Stimulated activated CD4-positive, alpha-beta T cell treated with anti-CD3 and anti-CD28 coated beads, TNF-alpha, amount 100 ng/mL, for 4 hours (primary cell): Measurements from ENCODE around the gene CHPF2.

Source experiments
- DNase-seq, 3 experiments: peaks; one replicate each; pipeline ENCODE4 v3.0.0-alpha.2; 2020; ENCODE audit warnings: low read depth in 3 of 3

CHPF2 gene

DNA sequence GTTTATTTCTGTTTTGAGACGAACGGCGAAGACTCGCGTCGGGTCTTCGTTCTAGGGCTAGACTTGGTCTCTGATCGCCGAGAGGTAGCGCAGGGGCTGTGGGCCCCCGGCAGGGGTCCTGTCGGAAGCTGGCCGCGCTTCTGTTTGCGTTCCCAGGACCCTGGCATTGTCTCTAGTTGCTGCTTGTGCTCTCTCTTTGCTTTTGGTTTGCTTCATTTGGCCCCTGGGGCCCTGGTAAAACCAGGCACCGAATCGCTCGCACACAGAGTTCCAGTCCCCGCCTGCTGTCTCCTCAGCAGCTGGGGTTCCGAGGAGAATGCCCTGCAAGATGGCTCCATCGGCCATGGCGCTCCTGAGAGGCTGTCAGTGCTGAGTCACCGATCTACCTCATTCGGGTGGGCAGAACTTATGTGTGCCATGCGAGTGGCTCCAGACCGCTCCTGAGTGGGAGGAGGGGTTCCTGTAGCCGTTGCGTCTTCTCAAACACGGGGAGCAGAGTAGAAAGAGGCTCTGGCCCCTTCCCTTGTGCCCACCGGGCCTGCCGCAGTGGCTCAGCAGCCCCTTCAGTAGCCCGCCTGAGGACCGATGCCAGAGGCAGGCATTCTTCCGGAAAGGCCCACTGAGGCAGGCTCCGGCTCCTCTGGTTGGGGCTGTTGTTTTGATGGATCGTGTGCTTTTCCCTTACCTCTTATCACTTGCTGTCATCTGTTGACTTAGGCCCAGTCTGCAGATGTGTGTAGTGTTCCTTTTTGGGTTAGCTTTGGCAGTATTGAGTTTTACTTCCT lies 826 bp downstream of the CHPF2 start:
- DNase-seq: peak; percentile 54 to 62 (median 61)

DNA sequence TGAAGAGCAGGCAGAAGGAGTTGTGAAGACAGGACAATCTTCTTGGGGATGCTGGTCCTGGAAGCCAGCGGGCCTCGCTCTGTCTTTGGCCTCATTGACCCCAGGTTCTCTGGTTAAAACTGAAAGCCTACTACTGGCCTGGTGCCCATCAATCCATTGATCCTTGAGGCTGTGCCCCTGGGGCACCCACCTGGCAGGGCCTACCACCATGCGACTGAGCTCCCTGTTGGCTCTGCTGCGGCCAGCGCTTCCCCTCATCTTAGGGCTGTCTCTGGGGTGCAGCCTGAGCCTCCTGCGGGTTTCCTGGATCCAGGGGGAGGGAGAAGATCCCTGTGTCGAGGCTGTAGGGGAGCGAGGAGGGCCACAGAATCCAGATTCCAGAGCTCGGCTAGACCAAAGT lies 1.5 kb downstream of the CHPF2 start:
- no peak for DNase-seq

DNA sequence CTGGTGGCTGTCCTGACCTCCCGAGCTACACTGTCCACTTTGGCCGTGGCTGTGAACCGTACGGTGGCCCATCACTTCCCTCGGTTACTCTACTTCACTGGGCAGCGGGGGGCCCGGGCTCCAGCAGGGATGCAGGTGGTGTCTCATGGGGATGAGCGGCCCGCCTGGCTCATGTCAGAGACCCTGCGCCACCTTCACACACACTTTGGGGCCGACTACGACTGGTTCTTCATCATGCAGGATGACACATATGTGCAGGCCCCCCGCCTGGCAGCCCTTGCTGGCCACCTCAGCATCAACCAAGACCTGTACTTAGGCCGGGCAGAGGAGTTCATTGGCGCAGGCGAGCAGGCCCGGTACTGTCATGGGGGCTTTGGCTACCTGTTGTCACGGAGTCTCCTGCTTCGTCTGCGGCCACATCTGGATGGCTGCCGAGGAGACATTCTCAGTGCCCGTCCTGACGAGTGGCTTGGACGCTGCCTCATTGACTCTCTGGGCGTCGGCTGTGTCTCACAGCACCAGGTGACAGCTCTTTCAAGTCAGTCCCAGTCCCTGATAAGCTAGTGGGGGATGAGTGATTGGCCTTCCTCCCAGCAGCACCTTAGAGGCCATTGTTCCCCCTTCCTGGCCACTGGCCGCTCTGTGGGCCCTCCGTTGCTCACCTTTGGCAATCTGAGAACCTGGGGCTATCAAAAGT lies 3.0 kb downstream of the CHPF2 start:
- DNase-seq: no peak

DNA sequence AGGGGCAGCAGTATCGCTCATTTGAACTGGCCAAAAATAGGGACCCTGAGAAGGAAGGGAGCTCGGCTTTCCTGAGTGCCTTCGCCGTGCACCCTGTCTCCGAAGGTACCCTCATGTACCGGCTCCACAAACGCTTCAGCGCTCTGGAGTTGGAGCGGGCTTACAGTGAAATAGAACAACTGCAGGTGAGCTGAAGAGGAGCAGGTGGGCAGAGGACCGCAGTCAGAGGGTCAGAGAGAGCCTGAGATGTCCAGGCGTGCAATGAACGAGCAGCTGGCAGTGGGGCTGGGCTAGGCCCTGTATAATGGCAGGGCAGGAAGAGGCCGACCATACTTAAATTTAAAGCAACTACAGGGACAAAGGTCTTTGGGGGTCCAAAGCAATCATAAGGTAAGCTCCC lies 4.1 kb downstream of the CHPF2 start:
- no peak for DNase-seq

DNA sequence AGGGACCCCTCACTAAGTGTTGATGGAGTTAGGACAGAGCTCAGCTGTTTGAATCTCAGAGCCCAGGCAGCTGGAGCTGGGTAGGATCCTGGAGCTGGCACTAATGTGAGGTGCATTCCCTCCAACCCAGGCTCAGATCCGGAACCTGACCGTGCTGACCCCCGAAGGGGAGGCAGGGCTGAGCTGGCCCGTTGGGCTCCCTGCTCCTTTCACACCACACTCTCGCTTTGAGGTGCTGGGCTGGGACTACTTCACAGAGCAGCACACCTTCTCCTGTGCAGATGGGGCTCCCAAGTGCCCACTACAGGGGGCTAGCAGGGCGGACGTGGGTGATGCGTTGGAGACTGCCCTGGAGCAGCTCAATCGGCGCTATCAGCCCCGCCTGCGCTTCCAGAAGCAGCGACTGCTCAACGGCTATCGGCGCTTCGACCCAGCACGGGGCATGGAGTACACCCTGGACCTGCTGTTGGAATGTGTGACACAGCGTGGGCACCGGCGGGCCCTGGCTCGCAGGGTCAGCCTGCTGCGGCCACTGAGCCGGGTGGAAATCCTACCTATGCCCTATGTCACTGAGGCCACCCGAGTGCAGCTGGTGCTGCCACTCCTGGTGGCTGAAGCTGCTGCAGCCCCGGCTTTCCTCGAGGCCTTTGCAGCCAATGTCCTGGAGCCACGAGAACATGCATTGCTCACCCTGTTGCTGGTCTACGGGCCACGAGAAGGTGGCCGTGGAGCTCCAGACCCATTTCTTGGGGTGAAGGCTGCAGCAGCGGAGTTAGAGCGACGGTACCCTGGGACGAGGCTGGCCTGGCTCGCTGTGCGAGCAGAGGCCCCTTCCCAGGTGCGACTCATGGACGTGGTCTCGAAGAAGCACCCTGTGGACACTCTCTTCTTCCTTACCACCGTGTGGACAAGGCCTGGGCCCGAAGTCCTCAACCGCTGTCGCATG lies 5.2 kb downstream of the CHPF2 start:
- DNase-seq: no peak

DNA sequence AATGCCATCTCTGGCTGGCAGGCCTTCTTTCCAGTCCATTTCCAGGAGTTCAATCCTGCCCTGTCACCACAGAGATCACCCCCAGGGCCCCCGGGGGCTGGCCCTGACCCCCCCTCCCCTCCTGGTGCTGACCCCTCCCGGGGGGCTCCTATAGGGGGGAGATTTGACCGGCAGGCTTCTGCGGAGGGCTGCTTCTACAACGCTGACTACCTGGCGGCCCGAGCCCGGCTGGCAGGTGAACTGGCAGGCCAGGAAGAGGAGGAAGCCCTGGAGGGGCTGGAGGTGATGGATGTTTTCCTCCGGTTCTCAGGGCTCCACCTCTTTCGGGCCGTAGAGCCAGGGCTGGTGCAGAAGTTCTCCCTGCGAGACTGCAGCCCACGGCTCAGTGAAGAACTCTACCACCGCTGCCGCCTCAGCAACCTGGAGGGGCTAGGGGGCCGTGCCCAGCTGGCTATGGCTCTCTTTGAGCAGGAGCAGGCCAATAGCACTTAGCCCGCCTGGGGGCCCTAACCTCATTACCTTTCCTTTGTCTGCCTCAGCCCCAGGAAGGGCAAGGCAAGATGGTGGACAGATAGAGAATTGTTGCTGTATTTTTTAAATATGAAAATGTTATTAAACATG lies 6.0 kb downstream of the CHPF2 start:
- no peak for DNase-seq

DNA sequence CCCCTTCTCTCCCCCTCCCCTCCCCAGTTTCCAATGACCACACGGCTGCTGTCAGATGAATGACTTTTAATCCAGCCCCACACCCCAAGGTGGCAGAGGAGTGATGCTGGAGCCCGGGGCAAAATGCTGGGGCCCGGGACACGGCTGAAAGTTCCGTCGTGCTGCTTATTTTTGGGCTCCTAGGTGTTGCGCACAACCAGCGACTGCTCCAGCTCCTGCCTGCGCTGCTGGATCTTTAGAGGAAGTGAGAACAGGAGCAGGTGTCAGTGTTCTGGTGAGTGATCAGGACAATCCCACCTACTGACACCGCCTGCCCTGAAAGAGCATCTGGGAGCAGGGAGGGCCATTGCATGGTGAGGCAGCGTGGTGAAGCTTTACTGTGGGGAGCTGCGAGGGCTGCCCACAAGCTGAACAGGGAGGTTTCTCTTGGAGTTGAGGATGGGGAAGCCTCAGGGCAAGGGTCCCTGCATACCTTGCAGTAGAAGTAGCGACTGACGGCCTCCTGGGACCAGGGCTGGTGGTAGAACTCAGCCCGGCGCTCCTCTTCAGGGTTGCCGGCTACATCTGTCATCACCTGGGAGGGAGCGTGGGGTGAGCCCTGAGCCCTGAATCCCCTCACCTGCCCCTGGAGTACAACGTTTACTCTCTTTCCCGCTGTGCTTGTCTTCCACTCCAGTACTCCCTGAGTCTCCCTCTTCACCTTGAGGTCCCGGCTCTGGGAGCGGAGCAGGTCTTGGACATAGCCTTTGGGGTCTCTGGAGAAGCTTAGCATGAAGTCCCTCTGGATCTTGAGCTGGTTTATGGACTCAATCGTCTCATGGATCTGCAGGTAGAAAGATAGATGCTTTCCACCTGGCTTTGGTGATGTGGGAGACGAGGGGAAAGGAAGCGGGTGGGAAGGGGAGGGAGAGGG lies 6.9 kb downstream of the CHPF2 start:
- no peak for DNase-seq

DNA sequence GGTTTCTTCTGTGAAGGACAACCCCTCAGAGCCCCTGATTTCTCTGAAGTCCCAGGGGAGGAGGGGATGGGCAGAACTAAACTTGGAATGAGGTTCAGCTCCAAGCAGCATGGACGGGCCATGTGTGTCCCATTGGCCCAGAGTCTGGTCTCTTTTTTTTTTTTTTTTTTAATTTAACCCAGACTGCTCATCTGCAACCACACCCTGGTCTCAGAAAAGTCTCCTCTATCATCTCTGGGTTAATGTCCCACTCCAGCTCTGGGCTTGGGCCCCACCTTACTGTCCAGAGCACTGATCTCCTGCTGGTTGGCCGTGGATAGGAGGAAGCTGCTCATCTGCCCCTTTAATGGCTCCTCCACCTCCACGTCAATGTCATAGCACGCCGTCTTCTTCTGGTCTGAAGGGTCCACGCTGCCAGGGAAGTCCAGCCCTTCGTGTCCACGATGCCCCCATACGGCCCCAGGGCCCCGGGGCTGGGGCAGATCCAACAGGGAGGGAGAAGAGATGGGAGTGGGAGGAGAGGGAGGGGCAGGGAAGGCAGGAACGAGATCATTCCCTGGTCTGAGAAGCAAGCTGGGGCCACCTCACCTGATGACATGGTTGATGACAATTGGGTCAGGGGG lies 7.7 kb downstream of the CHPF2 start:
- no peak for DNase-seq

DNA sequence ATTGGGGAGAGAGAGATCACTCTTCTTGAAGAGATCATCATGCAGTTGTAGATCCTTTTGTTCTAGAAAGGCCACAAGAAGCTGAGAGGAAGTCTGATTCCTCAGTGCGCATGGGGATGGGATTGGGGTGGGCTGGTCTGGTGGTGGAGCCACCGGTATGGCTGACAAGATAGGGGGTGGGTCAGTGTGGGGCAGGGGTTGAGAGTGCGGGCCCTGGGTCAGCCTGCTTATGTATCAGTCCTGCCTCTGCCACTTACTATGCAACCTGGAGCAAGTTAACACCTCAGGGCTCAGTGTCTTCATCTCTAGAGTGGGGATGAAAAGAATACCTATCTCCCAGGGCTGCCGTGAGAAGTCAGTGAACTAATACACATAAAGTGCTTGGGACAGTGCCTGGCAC lies 8.3 kb downstream of the CHPF2 start:
- DNase-seq: no peak

DNA sequence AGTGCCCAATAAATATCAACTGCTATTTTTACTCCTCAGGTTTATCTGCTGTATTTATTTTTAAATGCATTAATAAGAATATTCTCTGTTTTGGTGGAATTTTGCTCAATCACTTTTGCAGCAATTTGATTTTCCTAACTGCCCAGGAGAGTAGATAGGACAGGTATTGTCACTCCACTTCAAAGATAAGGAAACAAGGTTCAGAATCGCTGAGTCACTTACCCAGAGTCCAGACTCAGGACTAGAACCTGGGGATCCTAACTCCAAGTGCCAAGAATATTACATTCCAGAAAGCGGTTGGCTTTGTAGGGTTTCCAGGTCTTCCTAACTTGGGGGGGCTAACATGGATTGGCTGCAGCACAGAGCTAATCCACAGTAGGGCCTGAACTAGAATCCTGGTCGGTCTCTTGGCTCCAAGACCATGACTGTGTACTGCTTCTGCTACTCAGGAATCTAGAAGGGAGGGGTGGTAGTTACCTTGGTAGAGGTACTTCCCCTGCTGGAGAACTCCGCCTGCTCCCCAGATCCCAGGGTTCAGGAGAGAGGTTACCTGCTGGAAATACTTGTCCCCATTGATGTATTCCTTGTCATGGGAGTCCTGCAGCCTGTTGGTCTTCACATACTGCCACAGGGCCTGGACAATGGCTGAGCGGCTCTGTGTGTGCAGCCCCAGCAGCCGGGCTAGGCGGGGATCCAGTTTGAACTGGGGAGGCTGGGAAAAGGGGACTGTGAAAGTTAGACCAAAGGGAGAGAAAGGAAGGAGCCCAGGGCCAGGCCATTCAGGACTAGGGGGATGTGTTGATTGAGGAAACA lies 8.9 kb downstream of the CHPF2 start:
- DNase-seq: no peak

DNA sequence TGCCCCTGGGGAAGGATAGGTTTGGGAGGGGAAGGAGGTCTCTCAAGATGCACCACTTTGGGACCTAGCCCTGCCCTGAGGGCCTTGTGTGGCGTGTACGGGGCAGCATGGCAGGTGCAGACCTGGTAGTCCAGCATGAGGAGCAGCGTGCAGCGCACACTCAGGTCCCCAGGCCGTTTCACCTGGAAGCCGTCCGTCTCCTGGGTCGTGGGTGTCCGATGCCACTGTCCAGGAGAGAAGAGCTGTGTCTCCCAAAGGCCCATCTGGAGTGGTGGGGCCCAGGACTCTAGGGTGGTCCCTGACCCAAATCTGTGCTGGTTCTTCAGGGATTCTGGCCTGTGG lies 9.4 kb downstream of the CHPF2 start:
- no peak for DNase-seq

DNA sequence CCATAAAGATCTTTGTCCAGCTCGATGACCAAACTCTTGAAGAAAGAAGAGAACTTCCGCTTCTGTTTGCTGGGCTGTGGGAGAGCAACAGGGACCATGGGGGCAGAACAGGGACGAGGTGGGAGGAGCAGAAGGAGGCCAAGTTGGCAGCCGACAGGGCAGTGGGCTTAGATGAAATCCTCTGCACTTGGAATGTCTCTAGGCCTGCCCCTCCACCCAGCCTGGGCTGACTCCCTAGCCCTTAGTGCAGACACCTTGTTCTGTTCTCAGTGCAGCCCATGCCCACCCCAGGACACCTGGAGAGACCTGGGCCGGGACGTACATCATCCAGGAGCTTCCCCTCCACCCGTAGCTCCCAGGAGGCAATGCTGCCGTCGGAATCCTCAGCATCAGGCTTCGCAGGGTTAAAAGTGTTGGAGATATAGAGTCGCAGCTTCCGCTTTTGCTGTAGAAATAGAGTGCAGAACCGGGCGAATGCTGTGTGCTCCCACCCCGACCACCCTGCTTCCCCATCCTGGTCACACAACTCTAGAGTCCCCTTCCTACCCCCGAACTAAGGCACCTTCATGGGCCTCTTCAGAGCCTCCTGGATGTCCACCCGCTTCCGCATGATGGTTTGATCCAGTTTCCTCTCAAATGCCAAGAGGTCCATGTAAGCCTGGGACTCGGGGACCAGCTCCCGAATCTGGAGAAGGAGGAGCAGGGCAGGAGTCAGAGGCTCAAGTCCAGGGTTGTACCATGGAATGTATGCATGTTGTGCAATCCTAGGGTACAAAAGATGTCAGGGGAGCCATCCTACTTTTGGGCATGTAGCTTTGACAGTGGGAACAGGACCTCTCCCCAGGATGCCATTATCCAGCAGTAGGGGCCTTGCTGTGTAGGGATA lies 10.1 kb downstream of the CHPF2 start:
- no peak for DNase-seq

DNA sequence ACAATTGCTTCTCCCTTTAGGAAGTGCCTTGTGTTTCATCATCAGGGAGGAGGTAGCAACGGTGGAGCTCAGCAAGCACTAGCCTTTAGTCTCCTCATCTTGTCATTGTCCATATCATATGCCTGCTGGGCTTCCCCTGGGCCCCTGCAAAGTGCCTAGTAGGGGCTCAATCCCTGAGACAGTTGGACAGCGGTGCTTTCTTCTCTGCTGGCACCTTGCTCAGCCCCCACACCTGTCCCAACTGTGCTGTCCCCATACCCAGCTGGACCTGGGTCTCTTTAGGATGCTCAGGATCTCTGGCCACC lies 10.7 kb downstream of the CHPF2 start:
- no peak for DNase-seq

DNA sequence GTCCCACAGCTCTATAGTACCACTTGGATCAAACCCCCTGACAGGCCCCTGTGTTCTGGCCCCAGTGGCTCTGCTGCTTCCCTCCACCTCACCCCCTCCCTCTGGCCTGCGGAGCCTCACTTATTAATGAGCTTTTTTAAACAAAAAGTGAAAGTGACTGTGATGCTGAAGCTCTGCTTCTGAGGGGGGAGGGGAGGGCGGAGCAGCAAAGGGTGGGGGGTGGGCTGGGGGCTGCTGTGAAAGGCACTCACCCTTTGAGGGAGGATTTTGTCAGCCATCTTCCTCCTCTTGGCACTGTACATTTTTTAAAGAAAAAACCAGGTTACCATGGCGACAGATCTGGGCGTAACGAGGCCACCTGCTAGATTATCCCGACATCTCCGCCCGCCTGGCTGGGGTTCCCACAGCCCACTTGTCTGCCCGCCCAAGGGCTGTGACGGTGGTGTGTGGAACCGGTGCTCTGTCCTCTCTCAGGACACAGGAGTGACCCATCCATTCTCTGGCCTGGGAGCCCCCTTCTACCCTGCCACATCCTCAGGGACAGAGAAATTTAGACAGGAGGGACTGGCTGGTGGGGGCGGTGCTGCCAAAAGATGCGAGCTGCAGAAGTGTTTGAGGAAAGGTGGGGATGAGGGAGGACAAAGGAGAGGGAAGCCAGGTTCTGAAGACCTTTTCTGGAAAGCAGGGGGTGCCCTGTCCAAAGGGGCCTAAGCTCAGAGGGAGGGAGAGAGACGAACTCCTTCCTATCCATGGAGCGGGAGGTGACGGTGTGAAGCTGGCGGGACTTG lies 11.3 kb downstream of the CHPF2 start:
- DNase-seq: no peak

DNA sequence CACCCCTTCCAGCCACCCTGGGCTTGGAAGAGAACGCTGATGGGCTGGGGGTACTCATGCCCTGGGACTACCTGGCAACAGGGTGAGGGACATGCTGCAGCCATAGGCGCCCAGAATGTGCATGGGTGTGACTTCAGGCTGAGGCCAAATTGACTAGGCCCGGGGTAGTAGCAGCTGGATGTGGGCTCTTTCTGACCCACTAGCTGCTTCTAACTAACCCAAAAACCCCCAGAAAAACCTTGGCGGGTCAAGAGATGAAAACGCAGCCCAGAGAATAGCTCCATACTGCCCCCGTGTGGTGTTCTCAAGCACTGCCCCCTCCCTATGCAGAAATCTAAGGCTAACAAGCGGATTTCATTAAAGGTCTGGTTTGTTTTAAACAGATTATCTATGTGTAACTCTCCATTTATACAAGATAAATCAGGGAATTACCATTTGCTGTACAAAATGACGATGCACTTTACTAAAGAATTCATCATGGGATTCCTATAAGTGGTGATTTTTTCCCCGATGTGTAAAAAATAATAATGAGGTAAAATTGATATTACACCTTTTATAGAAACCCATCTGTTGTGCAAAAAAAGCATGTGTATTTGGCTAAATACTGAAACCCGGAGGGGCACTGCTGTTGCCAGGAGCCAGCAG lies 12.0 kb downstream of the CHPF2 start:
- DNase-seq: no peak

DNA sequence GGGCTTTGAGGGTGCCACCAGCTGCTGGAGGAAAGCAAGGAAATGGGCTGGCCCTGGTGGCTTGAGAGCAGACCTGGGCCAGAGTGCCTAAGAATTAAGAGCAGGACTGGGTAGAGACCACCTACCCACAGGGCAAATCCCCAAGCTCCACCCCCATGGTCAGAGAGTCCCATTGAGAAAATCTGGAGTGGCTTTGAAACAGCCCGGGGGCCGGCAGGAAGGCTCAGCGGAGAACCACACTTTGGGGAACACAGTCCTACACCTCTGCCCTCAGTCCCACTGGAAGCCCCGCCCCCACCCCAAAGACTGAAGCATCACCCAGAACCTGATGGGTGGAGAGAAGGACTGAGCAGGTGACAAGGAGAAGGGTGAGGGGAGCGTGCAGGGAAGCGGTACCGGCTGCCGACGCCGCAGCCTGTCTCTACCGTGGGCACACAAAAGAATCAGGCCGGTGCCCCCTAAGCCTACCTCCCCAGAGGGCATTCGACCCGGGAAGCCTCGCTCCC lies 12.6 kb downstream of the CHPF2 start:
- no peak for DNase-seq
